Midbrain (tissue), 1 donor: ENCODE results near the gene CCNG1.
A peak's percentile ranks its signal among the peaks of the same experiment; 100 is the strongest.
"Not testable (repeated sequence)": the region's sequence is repeated elsewhere in the genome, so short reads cannot be mapped to it uniquely, and the experiment has no call there.

Source experiments
- DNase-seq: peaks from one replicate; lab custom pipeline; 2025; lab: John Stamatoyannopoulos, UW

CCNG1 gene

GRCh38 chr5:163444526-163444925, 7.1 kb downstream of the CCNG1 start:
- DNase-seq, result no peak

DNA sequence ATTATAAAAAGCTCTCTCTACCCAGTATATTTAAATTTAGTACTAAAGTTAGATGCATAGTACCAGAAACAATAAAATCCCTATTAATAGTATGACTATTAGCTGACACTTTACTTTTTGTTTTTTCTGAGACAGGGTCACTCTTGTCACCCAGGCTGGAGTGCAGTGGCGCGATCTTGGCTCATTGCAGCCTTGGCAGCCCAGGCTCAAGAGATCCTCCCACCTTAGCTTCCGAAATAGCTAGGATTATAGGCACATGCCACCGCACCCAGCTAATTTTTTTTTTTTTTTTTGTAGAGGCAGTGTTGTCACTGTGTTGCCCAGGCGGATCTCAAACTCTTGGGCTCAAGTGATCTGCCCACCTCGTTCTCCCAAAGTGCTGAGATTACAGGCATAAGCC, 8.0 kb downstream of the CCNG1 start:
- DNase-seq, result no peak

DNA sequence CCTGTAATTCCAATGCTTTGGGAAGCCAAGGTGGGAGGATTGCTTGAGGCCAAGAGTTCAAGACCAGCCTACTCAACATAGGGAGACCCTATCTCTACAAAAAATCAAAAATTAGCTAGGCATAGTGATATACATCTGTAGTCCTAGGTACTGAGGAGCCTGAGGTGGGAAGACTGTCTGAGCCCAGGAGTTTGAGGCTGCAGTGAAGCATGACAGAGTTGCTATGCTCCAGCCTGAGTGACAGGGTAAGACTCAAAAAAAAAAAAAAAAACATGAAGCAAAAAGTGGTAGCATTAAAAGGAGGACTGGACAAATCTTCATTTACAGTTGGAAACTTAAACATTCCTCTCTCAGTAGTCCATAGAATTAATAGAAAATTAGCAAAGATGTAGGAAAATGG, 9.8 kb downstream of the CCNG1 start:
- DNase-seq, result no peak

DNA sequence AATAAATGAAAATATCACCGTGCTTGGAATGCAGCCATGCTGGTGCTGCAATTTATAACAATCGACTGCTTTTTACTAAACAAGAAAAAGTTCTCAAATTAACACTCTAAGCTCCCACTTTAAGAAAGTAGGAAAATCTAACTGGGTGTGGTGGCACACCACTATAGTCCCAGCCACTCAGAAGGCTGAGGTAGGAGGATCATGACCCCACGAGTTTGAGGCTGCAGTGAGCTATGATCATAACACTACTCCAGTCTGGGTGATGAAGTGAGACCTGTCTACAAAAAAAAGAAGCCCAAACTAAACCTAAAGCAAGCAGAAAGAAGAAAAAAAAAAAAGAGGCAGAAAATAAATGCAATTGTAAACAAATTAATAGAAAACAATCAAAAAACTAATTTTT, 10.5 kb downstream of the CCNG1 start:
- no peak for DNase-seq

DNA sequence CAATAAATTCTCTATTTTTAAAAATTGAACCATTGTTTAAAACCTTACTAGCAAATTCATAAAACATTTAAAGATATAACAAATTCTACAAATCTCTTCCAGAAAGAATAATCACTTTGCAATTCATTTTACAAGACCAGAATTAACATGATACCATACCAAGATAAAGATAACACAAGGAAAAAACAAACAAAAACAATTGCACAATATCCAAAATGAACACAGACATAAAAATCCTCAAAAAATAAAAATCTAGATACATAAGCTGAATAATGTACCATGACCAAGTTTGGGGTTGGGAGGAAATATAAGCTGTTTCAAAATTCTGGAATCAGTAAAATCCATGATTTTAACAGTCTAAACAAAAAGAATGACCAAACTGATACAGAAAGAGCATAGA, 11.1 kb downstream of the CCNG1 start:
- no peak for DNase-seq

GRCh38 chr5:163451489-163451888, 14.1 kb downstream of the CCNG1 start:
- no peak for DNase-seq

DNA sequence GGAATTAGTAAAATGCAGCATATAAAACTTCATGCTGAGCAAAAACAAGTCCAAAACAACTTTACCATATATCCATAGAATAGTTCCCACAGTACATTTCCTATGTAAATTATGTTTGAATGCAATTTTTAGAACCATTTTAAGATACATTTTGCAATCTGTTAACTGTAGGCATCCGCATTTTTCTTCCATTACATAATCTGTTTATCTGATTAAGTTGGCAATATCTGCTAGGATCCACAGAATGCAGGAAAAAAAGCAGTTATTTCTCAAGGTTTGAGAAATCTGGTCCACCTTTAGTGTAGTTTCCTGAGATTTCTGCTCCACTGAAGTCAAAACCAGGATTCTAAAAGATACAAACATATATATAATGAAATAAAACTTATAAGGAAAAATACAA, 16.3 kb downstream of the CCNG1 start:
- no peak for DNase-seq

- DNase-seq, result not testable (repeated sequence)
Measured at GRCh38 chr5:163455406-163455805, 18.0 kb downstream of the CCNG1 start.

DNA sequence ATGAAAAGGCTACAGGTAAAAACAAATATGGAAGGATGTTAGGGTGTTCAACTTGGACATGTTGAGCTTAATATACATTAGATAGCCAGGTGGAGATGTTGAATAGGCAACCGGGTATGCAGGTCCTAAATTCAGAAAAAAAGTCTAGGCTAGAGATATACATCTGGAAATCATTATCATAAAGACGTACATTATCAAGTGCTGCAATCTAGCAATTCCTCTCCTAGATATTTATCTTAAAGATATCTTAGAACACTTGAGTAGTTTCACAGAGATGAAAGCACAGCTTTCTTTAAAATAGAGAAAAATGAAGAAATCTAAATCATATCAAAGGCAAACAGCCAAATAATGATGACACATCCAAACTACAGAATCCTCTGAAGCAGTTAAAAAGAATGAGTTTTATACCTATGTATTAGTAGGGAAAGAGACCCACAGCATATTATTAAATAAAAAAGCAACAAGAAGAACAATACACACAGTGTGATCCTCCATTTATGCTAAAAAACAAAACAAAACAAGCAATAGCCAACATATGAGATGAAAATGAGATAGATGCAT, 18.7 kb downstream of the CCNG1 start:
- no peak for DNase-seq

GRCh38 chr5:163456840-163457239, 19.4 kb downstream of the CCNG1 start:
- no peak for DNase-seq

DNA sequence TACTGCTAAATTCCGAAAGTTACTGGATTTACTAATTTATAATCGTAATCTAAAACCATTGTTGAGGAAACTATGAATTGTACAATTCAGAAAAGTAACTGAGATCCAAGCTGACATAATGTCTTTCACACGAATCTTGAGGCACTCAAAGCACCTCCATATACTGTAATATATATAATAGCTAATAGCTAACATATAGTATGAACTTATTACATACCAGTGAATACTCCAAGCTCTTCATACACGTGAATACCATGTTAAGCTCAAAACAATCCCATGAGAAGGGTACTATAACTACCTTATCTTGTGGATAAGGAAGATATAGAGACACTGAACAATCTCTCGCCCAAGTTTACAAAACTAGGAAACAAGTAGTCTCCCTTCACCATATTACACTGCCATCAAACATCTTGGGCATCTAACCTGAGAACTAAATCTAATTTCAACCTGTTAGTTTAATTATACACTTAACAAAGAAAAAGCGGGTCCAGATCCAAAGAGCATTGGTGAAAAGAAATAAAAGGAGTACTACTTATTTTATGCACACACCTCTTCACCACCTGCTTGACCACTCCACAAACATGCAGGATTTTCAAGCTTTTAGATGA, 21.5 kb downstream of the CCNG1 start:
- DNase-seq, result no peak

DNA sequence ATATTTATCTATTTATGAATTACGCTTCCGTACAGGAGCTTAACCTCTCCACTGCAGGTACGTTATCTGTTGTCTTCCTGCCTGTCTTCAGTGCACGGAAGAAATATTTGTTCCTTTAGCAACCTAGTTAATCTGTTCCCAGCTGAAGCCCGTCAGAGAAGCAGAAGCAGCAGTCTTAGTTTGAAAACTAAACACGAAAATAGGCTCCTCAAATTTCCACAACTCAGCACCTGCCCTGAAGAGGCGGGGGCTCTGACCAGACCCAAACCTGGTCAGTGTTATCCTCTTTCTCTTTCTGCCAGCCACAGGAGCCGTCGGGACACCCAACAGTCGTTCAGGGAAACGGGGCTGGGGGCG, 22.0 kb downstream of the CCNG1 start:
- no peak for DNase-seq

DNA sequence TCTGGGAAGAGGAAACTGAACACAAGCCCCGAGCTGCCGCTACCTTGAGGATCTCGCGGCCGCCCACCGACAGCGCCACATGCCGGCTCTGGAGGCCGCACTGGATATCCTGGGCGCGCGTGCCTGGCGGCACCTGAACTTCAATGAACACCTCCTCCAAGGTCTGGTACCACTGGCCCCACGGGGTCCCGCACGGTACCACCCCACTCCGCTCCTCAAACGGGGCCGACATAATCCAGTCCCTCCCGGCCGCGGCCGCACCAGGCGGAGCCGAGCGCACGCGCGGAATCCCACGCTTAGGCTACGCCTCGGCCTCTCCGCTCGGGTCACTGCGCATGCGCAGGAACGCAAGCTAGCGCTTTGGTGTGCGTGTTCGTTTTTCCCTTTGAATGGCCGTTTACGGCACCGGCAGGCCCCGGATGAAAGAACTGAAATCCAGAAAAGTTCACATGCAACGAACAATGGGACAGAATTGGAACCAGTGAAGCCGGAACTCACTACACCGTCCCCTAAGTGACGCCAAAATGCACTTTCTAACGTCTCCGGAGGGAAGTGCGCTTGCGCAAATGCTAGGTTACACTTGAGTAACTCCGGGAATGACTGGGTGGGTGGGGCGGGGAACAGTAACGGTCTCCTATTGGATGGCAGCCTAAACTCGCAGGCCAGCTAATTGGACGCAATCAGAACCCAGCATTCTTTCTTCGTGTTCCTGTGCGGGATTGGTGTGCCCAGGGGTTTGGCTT, 22.6 kb downstream of the CCNG1 start, which contains the start of gene NUDCD2:
Gene NUDCD2, minus strand, starts transcription at position 284 of the 743 bp plus-strand sequence. Its CDS starts 52 bp downstream, at position 232.
- peak; percentile 97 for DNase-seq

DNA sequence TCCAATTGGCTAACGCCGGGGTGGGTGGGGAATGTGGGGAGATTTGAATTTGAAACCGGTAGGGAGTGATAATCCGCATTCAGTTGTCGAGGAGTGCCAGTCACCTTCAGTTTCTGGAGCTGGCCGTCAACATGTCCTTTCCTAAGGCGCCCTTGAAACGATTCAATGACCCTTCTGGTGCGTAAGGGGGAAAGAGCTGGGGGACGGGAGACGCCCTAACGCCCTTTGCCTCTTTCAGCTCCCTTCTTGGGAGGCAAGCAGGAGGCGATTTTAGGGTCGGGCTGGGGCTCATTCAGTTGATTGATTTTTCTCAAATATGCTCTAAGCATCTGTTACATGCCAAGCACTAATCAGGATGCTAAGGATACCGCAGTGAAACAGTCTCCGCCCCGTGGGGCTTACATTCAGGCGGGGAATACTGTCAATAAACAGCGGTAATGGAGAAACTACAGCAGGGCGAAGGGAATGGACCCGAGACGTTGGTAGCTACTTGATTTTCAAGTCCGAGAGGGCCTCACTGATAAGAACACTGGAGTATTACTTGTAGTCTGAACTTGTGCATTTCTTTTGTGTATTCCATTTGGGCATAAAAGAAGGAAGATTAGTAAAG, 23.3 kb downstream of the CCNG1 start, which contains the start of gene HMMR:
Gene HMMR, plus strand, starts transcription at position 71 of the 610 bp plus-strand sequence. Its CDS starts 61 bp downstream, at position 132.
- DNase-seq, result no peak

- DNase-seq, result no peak
Measured at GRCh38 chr5:163463063-163463435, 25.7 kb downstream of the CCNG1 start.

- no peak for DNase-seq
Measured at GRCh38 chr5:163467682-163468081, 30.3 kb downstream of the CCNG1 start.

DNA sequence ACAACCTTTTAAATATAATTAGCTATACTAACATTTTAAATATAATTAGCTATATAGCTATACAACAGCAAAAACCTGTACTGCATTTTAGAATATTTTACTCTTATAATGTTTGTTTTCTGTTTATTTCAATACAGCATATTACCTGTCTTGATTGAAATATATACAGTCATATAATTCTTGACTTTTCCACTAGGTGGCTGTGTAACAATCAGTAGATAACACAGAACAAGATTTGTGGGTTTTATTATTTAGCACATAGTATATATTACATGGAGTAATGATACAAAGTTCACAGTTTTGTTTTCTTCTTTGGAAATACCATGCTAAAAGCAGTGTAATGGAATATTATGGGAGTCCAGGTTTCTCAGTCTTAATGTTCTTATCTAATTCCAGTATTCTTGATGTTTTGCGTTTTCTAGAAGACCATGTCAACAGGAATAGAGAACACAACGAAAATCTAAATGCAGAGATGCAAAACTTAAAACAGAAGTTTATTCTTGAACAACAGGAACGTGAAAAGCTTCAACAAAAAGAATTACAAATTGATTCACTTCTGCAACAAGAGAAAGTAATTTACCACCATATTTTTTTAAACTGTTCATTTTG, 36.3 kb downstream of the CCNG1 start:
- DNase-seq, result no peak

GRCh38 chr5:163475411-163475810, 38.0 kb downstream of the CCNG1 start:
- DNase-seq, result no peak

DNA sequence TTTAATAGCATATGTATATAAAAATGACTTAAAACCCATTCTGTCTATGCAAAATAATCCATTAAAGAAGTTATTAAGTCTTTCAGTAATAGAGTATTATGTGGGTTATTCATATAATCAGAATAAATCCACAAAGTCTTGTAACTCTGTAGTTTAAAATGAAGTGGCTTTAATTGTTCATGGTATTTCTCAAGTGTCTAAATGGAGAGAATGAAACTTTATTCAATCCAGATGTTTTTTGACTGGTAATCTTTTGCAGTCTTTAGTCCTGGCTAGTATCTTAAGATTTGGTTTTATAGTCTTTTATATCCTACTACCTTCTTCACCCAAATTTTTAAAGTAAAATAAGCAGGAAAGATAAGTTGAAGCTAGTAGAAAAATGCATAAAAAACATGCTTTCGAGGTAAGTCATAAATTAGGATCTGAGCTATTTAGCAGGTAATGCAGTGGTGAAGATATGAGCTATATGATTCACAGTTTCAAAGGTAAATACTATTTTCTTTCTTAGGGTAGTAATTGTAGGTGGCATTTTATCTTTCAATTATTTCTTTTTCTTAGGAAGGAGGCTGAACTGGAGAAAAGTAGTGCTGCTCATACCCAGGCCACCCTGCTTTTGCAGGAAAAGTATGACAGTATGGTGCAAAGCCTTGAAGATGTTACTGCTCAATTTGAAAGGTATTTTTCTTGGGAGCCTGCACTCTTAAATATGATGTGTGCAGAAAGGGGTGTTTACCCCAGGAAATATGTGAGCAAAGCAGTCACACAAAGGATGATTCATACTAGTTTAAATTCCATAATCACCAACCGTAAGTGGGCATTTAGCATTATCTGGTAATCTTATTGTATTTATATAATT, 41.0 kb downstream of the CCNG1 start:
- no peak for DNase-seq

DNA sequence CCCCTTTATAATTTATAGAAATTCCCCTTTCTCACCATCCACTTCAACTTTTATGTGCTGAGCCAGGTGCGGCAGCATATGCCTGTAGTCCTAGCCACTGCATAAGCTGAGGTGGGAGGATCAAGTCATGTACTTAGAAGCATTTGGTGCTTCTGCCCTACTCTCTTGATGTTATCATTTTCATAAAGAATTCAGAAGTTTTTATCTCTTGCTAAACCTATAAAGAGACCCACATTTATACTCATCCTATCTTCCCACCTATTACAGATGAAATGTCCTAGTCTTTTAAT, 41.5 kb downstream of the CCNG1 start:
- DNase-seq, result no peak

- DNase-seq, result no peak
Measured at GRCh38 chr5:163489055-163489744, 51.8 kb downstream of the CCNG1 start.
